Transverse colon (tissue), 4 donors: Measurements from ENCODE around the gene TMEM144.

Experiments
- CTCF ChIP-seq, 5 experiments: fragments of 200-600 bp in 3 of 5; fragments of 450-650 bp in 2 of 5; sonication (generic) in 3 of 5; IDR thresholded peaks; 1 replicate in 2 of 5; 2 replicates in 3 of 5; pipeline ENCODE4 v1.5.1; 2016 to 2017; ENCODE audit warnings: antibody characterized with exemption in 5 of 5, inconsistent platforms in 3 of 5, mild to moderate bottlenecking in 2 of 5, moderate library complexity in 1 of 5
- EP300 ChIP-seq: sonication (generic); formaldehyde crosslinking; IDR thresholded peaks from one replicate; pipeline ENCODE4 v1.6.1; 2017; ENCODE audit warnings: antibody characterized with exemption, low read depth
- POLR2A ChIP-seq: fragments of 450-650 bp; IDR thresholded peaks from one replicate; pipeline ENCODE4 v1.6.1; 2016; ENCODE audit warnings: antibody characterized with exemption, mild to moderate bottlenecking, moderate library complexity
- POLR2AphosphoS5 ChIP-seq, 3 donors: sonication (generic); formaldehyde crosslinking; IDR thresholded peaks; one replicate each; pipeline ENCODE4 v1.6.1; 2016; ENCODE audit warnings: antibody characterized with exemption in 3 of 3

- TF ChIP-seq CTCF (IDR thresholded peaks at IDR 0.05) (no peak), POLR2A (no peak), POLR2AphosphoS5 (IDR thresholded peaks at IDR 0.05) (no peak), EP300 (no peak)
These were observed 84.8 kb downstream of the TMEM144 start for GRCh38 chr4:158295053-158295452.
